ENCODE results near the gene EMP1. TPM values are rescaled to one million over a fixed set of nuclear protein-coding genes. Genes with fewer than 3 reads are reported as not detected.

The EMP1 gene
- total RNA-seq, 2 experiments from 2014 or later: 6.1 to 8.8 TPM

DNA sequence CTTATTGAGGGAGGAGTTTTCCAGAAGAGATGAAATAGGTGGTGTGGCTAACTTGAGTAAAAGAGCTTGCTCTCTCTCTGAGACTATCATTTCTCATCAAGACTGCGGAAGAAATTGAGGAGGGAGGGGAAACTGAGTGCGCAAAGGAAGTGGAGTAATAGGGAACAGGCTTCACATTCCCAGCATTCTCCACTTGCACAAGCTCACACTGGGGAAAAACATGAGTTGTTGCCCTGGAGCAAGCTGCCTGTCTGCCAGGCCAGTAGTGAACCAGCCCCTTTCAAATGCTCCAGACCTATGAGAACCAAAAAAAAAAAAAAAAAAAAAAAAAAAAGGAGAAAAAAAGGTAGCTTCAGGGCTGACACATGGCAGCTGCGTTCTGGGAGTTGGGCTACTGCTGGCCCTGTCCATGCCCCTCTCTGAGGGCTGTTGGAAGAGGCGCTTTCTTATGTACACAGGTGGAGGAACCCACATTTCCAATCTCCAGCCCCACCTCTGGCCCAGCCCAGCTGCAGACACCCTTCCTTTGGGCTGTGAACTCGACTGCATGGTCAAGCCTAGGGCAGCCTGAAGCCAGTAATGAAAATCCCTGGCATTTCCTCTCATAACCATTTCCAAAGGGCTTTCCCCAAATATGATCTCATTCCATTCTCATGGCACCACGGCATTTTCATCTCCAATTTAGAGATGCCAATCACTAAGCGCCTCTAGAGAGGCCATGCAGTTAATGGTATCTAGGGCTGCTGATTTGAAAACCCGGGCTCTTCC lies 32.5 kb upstream of the EMP1 start:
- Mint-ChIP-seq H3K27ac (no peak overlapping the region), H3K4me1 (peaks cover 24% of the 10 kb centered on the region), H3K36me3 (peaks cover 1% of the 10 kb centered on the region), H3K27me3 (peaks cover 4% of the 10 kb centered on the region), H3K4me3 (no peak overlapping the region), H3K9me3 (ENCODE audit: low read depth) (peaks cover 5% of the 10 kb centered on the region)
- CTCF ChIA-PET: interaction anchor here (1.0 to 2.1 kb wide), 2 partner anchors 10 to 16 kb away, joined by 3 to 9 read pairs; no protein-coding TSS in a partner anchor
- ATAC-seq (no peak), DNase-seq (no peak)

DNA sequence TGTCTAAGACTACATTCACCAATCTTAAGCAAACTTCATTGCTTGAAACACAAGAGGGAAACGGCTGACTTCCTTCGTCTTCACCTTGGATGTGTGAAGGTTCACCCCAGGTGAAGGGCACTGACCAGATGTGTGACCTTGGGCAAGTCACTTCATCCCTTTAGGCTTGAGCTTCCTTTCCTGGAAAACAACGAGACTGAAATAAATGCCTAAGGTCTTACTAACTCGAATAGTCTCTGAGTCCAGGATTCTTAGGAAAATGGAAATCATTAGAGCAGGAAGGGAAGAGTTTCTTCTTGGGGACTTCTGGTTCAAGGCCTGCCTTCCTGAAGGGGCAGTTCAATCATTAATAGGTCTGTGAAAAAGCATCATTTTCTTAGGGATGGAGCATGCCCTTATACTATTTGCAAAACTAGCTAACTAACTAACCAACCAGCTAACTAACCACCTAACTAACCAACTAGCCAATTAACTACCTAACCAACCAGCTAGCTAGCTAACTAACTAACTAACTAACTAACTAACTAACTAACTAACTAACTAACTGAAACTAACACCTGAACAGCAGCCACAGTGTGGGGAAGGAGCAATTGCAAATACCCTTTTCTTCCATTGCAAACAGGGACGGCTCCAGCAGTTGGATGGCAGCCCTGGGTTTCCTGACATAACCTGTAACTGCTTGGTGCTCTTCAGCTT lies 31.5 kb upstream of the EMP1 start:
- Mint-ChIP-seq H3K36me3 (peaks cover 1% of the 10 kb centered on the region), H3K27me3 (peaks cover 14% of the 10 kb centered on the region), H3K4me3 (no peak overlapping the region), H3K4me1 (peaks cover 24% of the 10 kb centered on the region), H3K27ac (peak overlapping the region; percentile 76), H3K9me3 (ENCODE audit: low read depth) (peaks cover 5% of the 10 kb centered on the region)
- DNase-seq (no peak), ATAC-seq (no peak)
- CTCF ChIA-PET: interaction anchor here (0.7 to 2.1 kb wide), 4 partner anchors 15 to 47 kb away, joined by 3 to 9 read pairs (median 4); no protein-coding TSS in a partner anchor

DNA sequence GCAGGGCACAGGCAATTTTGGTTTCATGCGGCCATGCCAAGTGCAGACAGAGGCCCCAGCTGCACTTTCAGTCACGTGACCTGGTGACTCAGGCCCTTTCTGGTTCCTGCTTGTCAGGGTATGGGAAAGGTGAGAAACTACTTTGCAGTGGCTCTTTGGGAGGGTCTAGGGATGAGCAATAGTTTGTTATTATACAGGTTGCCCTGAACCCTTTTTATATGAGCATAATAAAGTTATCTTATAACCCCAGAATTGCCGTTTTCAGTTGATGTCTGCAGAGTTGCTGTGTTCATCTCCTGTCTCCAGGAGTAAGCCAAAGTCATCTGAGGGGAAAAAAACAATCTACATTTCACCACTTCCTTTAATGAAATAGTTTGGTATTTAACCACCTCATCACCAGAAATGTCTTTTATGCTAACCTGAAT lies 30.9 kb upstream of the EMP1 start:
- H3K9me3 Mint-ChIP-seq (ENCODE audit: low read depth): peaks cover 5% of the 10 kb centered on the region
- peak overlapping the region; percentile 76 for H3K27ac Mint-ChIP-seq
- H3K36me3 Mint-ChIP-seq: peaks cover 1% of the 10 kb centered on the region
- peaks cover 24% of the 10 kb centered on the region for H3K4me1 Mint-ChIP-seq
- peak; percentile 96 for ATAC-seq
- H3K27me3 Mint-ChIP-seq: peaks cover 20% of the 10 kb centered on the region
- H3K4me3 Mint-ChIP-seq: no peak overlapping the region
- CTCF ChIA-PET: interaction anchor here (0.9 to 2.1 kb wide), 3 partner anchors 14 to 47 kb away, joined by 3 to 9 read pairs (median 4); no protein-coding TSS in a partner anchor
- peak; percentile 90 for DNase-seq

DNA sequence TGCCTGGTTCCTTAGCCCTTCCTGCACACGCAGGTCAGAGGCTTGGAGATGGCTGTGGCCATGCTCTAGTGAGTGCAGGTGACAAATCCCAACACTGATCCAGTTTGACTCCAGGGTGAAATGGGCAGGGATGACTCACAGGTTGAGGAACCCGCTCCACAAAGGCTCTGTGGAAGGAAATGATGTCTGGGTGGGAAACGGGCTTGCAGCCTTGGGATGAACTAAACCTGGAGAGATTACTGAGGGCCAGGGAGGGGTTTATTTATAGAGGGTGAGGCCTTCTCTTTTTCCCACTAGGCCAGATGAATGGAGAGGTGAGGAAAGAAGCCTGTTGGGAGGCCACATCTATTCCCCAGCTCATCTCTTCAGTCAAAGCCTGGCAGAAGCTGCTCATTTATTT lies 29.3 kb upstream of the EMP1 start:
- Mint-ChIP-seq H3K4me1 (peaks cover 24% of the 10 kb centered on the region), H3K9me3 (ENCODE audit: low read depth) (peaks cover 5% of the 10 kb centered on the region), H3K27ac (no peak overlapping the region), H3K27me3 (peaks cover 31% of the 10 kb centered on the region), H3K36me3 (peaks cover 1% of the 10 kb centered on the region), H3K4me3 (no peak overlapping the region)
- no peak for ATAC-seq
- DNase-seq: no peak
- CTCF ChIA-PET: interaction anchor here (1.6 kb wide), 1 partner anchor 12 kb away, joined by 5 read pairs; no protein-coding TSS in a partner anchor

DNA sequence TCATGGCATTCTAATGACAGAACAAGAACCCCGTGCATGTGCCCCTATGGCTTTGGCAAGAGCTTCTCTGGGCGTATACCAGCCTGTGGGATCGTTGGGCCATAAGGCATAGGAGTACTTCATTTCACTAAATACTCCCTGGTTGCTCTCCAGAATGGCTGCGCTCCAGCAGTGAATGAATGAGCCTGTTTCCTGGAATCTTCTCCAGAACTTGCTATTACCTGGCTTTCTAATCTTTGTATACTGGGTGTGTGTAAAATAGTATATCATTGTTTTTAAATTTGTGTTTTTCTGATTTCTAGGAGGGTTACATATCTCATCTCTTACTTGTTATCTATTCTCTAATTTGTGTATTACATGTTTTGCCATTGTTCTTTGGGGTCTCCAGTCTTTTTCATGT lies 28.6 kb upstream of the EMP1 start:
- peaks cover 38% of the 10 kb centered on the region for H3K27me3 Mint-ChIP-seq
- H3K36me3 Mint-ChIP-seq: peaks cover 1% of the 10 kb centered on the region
- DNase-seq: no peak
- CTCF ChIA-PET: no interaction called here
- no peak overlapping the region for H3K27ac Mint-ChIP-seq
- no peak for ATAC-seq
- H3K4me1 Mint-ChIP-seq: peaks cover 30% of the 10 kb centered on the region
- H3K9me3 Mint-ChIP-seq (ENCODE audit: low read depth): peaks cover 5% of the 10 kb centered on the region
- H3K4me3 Mint-ChIP-seq: no peak overlapping the region

DNA sequence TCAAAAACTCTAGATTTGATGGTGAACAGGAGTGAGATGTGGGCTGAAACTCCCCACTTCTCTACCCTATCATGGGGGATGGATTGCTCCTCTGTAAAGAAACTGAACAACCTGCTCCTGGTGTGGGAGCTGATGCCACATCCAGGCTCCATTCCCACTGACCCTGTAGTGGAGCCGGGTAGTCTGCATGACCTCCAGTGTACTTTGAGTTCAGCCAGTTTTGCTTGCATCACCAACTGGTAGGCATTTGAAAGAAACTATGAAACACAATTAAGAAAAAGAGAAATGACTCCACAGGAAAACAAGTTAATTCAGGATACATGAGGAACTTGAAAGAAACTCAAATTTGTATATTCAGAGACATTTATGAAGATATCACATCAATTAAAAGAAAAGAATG lies 27.3 kb upstream of the EMP1 start:
- CTCF ChIA-PET: no interaction called here
- no peak overlapping the region for H3K4me3 Mint-ChIP-seq
- no peak overlapping the region for H3K27ac Mint-ChIP-seq
- H3K4me1 Mint-ChIP-seq: peaks cover 43% of the 10 kb centered on the region
- no peak for DNase-seq
- no peak for ATAC-seq
- H3K36me3 Mint-ChIP-seq: peaks cover 1% of the 10 kb centered on the region
- peaks cover 44% of the 10 kb centered on the region for H3K27me3 Mint-ChIP-seq
- H3K9me3 Mint-ChIP-seq (ENCODE audit: low read depth): peaks cover 5% of the 10 kb centered on the region

DNA sequence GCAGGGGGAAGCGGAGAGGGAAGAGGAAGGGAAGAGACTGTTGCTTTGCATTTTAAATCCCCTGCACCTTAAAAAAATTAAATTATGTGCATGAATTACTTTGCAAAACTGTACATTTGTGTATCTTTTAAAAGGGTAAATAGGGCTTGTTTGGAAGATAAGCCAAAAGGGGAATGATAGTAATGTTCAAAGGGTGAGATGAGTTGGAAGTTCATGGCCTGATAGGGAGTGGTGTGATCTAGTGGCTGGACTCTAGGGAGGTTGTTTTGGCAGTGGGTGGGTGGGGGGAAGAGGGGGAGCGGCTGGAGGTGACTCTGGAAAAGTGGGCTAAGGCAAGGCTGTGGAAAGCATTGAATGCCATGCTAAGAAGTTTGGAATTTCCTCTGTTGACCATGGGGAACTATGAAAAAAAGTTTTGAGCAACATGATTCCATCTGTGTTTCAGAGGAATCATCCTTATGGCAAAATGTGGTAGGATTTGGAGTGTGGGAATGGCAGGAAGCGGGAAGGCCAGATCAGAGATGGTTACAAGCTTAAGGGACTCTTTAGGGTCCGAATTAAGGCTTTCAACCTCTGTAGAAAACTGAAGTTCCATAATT lies 25.5 kb upstream of the EMP1 start:
- Mint-ChIP-seq H3K27ac (no peak overlapping the region), H3K9me3 (ENCODE audit: low read depth) (peaks cover 5% of the 10 kb centered on the region), H3K36me3 (peaks cover 1% of the 10 kb centered on the region)

DNA sequence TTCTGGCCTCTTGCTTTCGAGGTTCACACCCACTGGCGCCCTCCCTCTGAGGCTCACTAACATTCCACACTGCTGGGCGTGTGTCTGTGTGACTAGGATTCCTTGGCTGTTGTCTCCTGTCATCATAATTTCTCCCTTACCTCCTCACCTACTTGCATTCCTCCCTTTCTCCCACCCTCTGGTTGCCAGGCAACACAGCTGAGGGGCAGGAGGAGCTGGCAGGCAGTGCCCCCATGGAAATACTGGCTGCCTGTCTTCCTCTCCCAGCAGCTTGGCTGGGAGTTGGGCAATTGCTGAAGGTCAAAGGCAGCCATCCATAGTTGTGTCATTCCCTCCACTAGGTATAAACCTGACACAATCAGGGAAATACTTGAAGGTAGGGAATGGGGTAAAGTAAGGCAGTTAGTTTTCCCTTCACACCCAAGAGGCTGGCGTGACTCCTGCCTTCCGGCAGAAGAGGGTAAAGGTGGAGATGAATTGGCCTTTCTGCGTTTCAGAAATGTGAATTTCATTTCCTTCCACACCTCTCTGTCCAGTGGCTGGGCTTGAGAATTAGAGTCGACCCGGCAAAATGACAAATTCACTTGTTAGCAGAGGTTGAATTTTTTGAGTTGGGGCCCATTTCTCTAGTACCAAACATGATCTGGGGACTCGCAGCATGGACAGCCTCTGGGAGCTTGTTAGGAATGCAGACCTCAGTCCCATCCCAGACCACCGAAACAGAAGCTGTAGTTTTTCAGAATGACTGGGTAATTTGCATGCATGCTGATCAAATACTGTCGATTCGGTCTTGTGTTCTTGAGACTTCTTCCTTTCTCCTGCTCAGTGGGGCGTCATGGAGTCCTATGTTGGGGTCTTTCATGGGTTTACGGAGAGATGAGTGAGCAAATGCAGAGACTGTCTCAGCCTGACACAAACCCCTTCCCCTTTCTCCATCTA lies 24.3 kb upstream of the EMP1 start:
- H3K4me3 Mint-ChIP-seq: no peak overlapping the region
- H3K4me1 Mint-ChIP-seq: peaks cover 25% of the 10 kb centered on the region
- H3K27me3 Mint-ChIP-seq: peaks cover 61% of the 10 kb centered on the region
- no peak for ATAC-seq
- no peak overlapping the region for H3K27ac Mint-ChIP-seq
- peaks cover 5% of the 10 kb centered on the region for H3K9me3 Mint-ChIP-seq (ENCODE audit: low read depth)
- peaks cover 1% of the 10 kb centered on the region for H3K36me3 Mint-ChIP-seq
- no peak for DNase-seq
- CTCF ChIA-PET: interaction anchor here (2.1 kb wide), 1 partner anchor 40 kb away, joined by 7 read pairs; no protein-coding TSS in a partner anchor

More for the DNA sequence above, 25.5 kb upstream of the EMP1 start:
- no peak overlapping the region for H3K4me3 Mint-ChIP-seq
- no peak for DNase-seq
- no peak for ATAC-seq
- CTCF ChIA-PET: no interaction called here
- H3K27me3 Mint-ChIP-seq: peaks cover 53% of the 10 kb centered on the region
- peaks cover 34% of the 10 kb centered on the region for H3K4me1 Mint-ChIP-seq

DNA sequence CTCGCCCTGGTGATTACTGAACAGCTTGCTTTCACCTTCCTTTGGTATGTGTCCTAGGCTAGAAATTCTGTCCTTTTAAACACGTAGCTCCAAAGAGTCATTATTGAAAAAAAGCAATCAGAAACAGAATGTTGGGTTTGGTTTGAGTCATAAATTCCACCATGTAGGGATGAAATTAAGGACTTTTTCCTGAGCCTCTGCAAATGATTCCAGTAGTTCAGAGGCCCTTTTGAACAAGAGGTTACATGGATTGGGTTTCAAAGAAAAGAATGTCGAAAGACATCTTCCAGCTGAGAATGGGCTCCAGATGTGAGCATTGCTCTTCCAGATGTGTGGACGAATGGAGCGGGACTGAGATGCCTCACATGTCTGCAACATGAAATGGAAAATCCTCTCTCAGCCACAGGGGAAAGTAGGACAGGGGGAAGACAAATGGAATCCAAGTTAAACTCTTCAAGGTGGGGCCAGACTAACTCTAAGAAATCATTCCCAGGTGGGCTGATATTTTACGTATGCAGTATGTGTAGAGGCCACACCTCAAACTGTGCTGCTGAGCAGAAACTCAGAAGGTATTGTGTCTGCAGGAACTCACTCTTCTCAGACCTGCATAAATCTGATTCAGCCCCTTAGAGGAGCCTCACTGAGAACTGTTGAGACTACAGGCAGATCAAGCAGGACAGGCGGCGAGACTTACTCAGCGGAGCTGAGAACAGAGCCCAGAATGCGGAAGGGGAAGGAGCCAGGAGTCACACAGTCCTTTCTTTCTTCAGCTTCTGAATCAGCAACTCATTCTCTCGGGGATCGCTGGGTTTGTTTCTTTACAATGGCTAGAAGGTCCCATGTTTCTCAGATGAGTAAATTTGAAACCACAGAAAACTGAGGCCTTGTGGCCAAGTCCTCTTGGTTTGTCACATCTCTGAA lies 23.3 kb upstream of the EMP1 start:
- peaks cover 29% of the 10 kb centered on the region for H3K4me1 Mint-ChIP-seq
- H3K27me3 Mint-ChIP-seq: peaks cover 72% of the 10 kb centered on the region
- no peak overlapping the region for H3K4me3 Mint-ChIP-seq
- peak; percentile 87 for ATAC-seq
- no peaks in the 10 kb centered on the region for H3K36me3 Mint-ChIP-seq
- H3K27ac Mint-ChIP-seq: peak overlapping the region; percentile 54
- no peaks in the 10 kb centered on the region for H3K9me3 Mint-ChIP-seq (ENCODE audit: low read depth)
- CTCF ChIA-PET: interaction anchor here (2.1 kb wide), 1 partner anchor 39 kb away, joined by 7 read pairs; no protein-coding TSS in a partner anchor
- peak; percentile 71 for DNase-seq

DNA sequence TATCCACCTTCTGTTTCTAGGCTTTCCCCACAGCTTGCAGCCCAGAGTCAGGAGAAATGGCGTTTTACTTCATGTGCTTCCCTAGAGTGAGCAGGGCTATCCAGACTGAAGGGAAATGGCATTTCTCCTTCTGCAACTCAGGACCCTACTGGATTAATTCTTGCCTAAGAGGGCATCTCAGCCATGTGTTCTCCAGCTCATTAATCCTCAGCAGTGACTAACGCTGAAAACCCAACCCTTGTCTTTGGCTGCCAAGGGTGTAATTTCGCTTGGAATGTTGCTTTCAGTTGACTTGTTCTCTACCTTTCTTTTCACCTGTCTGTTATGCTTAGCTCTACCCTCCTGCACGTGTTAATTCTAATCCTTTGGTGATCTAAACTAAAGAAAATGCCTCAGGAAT lies 21.0 kb upstream of the EMP1 start:
- Mint-ChIP-seq H3K4me1 (peaks cover 47% of the 10 kb centered on the region), H3K9me3 (ENCODE audit: low read depth) (no peaks in the 10 kb centered on the region), H3K27ac (no peak overlapping the region), H3K27me3 (peaks cover 62% of the 10 kb centered on the region), H3K4me3 (no peak overlapping the region), H3K36me3 (no peaks in the 10 kb centered on the region)
- ATAC-seq (no peak), DNase-seq (no peak)
- CTCF ChIA-PET: no interaction called here

DNA sequence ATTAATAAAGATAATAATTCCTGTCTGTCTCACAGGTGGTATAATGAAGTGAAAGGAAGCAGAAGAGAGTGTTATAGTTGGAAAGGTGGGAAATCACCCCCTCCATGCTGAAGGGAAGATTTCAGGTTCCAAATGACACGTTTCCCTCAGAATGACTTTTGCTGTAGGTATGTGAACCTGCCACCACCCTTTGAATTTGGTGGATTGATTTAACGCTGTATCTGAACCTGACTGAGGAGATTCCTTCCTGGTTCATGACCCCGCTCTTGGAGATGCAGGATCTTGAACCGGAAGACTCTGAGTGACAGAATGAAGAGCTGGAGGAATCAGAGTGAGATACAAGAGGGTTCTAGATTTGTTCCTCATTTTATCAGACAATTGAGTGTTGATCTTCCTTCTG lies 20.3 kb upstream of the EMP1 start:
- no peak for DNase-seq
- H3K4me1 Mint-ChIP-seq: peaks cover 47% of the 10 kb centered on the region

DNA sequence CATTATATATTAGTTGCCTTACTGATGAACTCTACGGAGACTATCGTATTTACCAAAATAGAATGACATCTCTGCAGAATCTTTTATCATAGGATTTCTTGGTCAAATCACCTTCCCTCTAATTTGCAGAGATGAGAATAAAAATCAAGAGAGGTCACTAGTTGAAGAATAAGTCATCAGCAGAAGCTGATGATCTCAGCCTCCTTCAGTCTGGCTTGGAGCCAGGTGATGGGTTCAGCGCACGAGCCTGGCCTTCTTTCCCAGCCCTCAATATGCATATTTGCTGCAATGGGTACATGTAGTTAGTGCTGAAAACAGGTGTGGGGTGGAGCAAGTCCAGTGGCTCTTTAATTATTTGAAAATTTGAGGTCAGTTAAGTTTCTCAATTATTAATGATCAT lies 19.2 kb upstream of the EMP1 start:
- peaks cover 60% of the 10 kb centered on the region for H3K27me3 Mint-ChIP-seq
- no peak overlapping the region for H3K4me3 Mint-ChIP-seq
- H3K9me3 Mint-ChIP-seq (ENCODE audit: low read depth): no peaks in the 10 kb centered on the region
- DNase-seq: no peak
- H3K36me3 Mint-ChIP-seq: no peaks in the 10 kb centered on the region
- no peak overlapping the region for H3K27ac Mint-ChIP-seq
- CTCF ChIA-PET: no interaction called here
- peaks cover 46% of the 10 kb centered on the region for H3K4me1 Mint-ChIP-seq
- no peak for ATAC-seq

More for the DNA sequence above, 20.3 kb upstream of the EMP1 start:
- no peak overlapping the region for H3K27ac Mint-ChIP-seq
- no peak overlapping the region for H3K4me3 Mint-ChIP-seq
- ATAC-seq: no peak
- H3K27me3 Mint-ChIP-seq: peaks cover 60% of the 10 kb centered on the region
- H3K9me3 Mint-ChIP-seq (ENCODE audit: low read depth): no peaks in the 10 kb centered on the region
- CTCF ChIA-PET: no interaction called here
- no peaks in the 10 kb centered on the region for H3K36me3 Mint-ChIP-seq

Data from activated CD8-positive, alpha-beta memory T cell treated with anti-CD3 and anti-CD28 coated beads, Interleukin-2, amount 10 ng/mL, durations not matched to agents 7 days and 5 days (primary cell).